Measurements from ENCODE around the gene RIOK2. TPM values are rescaled to one million over a fixed set of nuclear protein-coding genes. Genes with fewer than 3 reads are reported as not detected.

Gene RIOK2
- total and polyA plus RNA-seq, 2 of the 8 experiments (the other 6 are each of a cell fraction or from before 2014, with no cell fraction given), result 5.4 to 35.0 TPM

- H4K8ac ChIP-seq (ENCODE audit: extremely low read depth, insufficient read depth, low read length), result peak overlapping the region; percentile 51; the same call in 1 of the 2 replicates
- no peak overlapping the region for H3K4me2 ChIP-seq (ENCODE audit: insufficient read depth in 1 of 2, low read depth in 2 of 2, low read length in 2 of 2)
- no peak overlapping the region for H2BK12ac ChIP-seq (ENCODE audit: low read depth, low read length)
- H3K4ac ChIP-seq (replicated peaks; ENCODE audit: insufficient read length, low read depth, low read length), result no peak overlapping the region
- no peaks in the 10 kb centered on the region for H3K27me3 ChIP-seq (replicated peaks in 1 of 4; ENCODE audit: control insufficient read depth in 3 of 4, extremely low read depth in 1 of 4, insufficient read depth in 3 of 4, low read length in 3 of 4)
- no peaks in the 10 kb centered on the region for H3K79me2 ChIP-seq (ENCODE audit: control insufficient read depth in 1 of 2, insufficient read depth in 2 of 2, low read length in 2 of 2)
- H3K14ac ChIP-seq (ENCODE audit: insufficient read length), result no peak overlapping the region
- TF ChIP-seq BRCA1 (IDR thresholded peaks at IDR 0.05; ENCODE audit: low read depth, low read length), result no peak
- no peak for TF ChIP-seq CBX8 (IDR thresholded peaks at IDR 0.05; ENCODE audit: borderline replicate concordance, low read depth, low read length)
- no peak for TF ChIP-seq FOSL1 (IDR thresholded peaks at IDR 0.05; ENCODE audit: insufficient read depth, low read depth, low read length)
- TF ChIP-seq HDAC2 (IDR thresholded peaks at IDR 0.05; ENCODE audit: borderline replicate concordance in 1 of 2, low read depth in 2 of 2, low read length in 2 of 2), result no peak
- no peak for TF ChIP-seq CEBPB (IDR thresholded peaks at IDR 0.05; ENCODE audit: low read depth, low read length)
- no peak overlapping the region for H3K4me3 ChIP-seq (ENCODE audit: extremely low read depth in 1 of 4, insufficient read depth in 2 of 4, low read depth in 3 of 4, low read length in 4 of 4)
- no peaks in the 10 kb centered on the region for H3K4me1 ChIP-seq (replicated peaks in 1 of 4; ENCODE audit: control insufficient read depth in 3 of 4, insufficient read depth in 4 of 4, low read length in 3 of 4)
- H2BK15ac ChIP-seq (ENCODE audit: low read length), result no peak overlapping the region
- WGBS, 2 experiments (ENCODE audit: extremely low coverage in 1 of 2, insufficient coverage in 1 of 2, insufficient read length in 1 of 2, insufficient replicate concordance in 2 of 2, low coverage in 1 of 2, low lambda C conversion rate in 2 of 2, missing lambda C conversion rate in 1 of 2), result 95% methylated on average over 5 of the region's 5 CpGs; no CpG with 5 or more reads in 1 of the 2 experiments
- no peak overlapping the region for H2AK5ac ChIP-seq (ENCODE audit: low read depth, low read length)
- H3K36me3 ChIP-seq (ENCODE audit: control insufficient read depth in 2 of 4, insufficient read depth in 4 of 4, low read length in 3 of 4), result no peaks in the 10 kb centered on the region
- POLR2A ChIA-PET (ENCODE audit: partially characterized antibody), result no interaction called here
- no peak overlapping the region for H3K56ac ChIP-seq (replicated peaks; ENCODE audit: insufficient read length, low read depth, low read length)
- DNase-seq (ENCODE audit: low read depth in 1 of 2, low spot score in 2 of 2) (no peak), FAIRE-seq (no peak)
- no peak overlapping the region for H2AFZ ChIP-seq (ENCODE audit: low read length)
- H3K9me3 ChIP-seq (ENCODE audit: insufficient read depth in 2 of 2, low read depth in 1 of 2, low read length in 1 of 2), result no peaks in the 10 kb centered on the region
- H3K79me1 ChIP-seq (ENCODE audit: low read depth, low read length), result no peaks in the 10 kb centered on the region
- H2BK120ac ChIP-seq (replicated peaks; ENCODE audit: low read depth, low read length), result no peak overlapping the region
- no peak overlapping the region for H4K5ac ChIP-seq (ENCODE audit: insufficient read length, low read depth, low read length)
- CTCF ChIA-PET (ENCODE audit: partially characterized antibody), result interaction anchor here (0.5 to 1.1 kb wide), 3 partner anchors 24 to 496 kb away, joined by 3 to 4 read pairs (median 3); no protein-coding TSS in a partner anchor
- H3K9ac ChIP-seq (replicated peaks in 1 of 4; ENCODE audit: extremely low read depth in 1 of 4, low read depth in 3 of 4, low read length in 3 of 4), result no peak overlapping the region
- no peaks in the 10 kb centered on the region for H3K23me2 ChIP-seq (ENCODE audit: low read depth, low read length)
- H4K91ac ChIP-seq (replicated peaks; ENCODE audit: insufficient read length, low read length), result no peak overlapping the region
- no peak overlapping the region for H2BK20ac ChIP-seq (ENCODE audit: low read length)
- H2BK5ac ChIP-seq (ENCODE audit: low read depth, low read length), result no peak overlapping the region
- no peak overlapping the region for H3K27ac ChIP-seq (ENCODE audit: low read depth, low read length)
- H4K20me1 ChIP-seq (replicated peaks in 1 of 2; ENCODE audit: control insufficient read depth in 1 of 2, insufficient read depth in 2 of 2, low read length in 2 of 2), result no peaks in the 10 kb centered on the region
- no peak overlapping the region for H3K18ac ChIP-seq (ENCODE audit: extremely low read depth, low read length)
- H3K23ac ChIP-seq (ENCODE audit: insufficient read length), result no peak overlapping the region
These were observed 9.7 kb upstream of the RIOK2 start for GRCh38 chr5:97192580-97193354.
